HepG2 (cell line): ENCODE results near the gene CAST. TPM values are rescaled to one million over a fixed set of nuclear protein-coding genes. Genes with fewer than 3 reads are reported as not detected.
A peak's percentile ranks its signal among the peaks of the same experiment; 100 is the strongest.

Experiments
- ATAC-seq: fragments of 200-7000 bp; cut with Tn5 transposase; 3 replicates; pipeline ENCODE4 v1.9.1; 2020; ENCODE audit warnings: mild to moderate bottlenecking, moderate library complexity
- BruUV-seq: library from RNA; stranded (reverse); fragments of 400-500 nt; replicated peaks from 2 replicates; lab custom pipeline; 2021; lab: Mats Ljungman, UMichigan
- CTCF ChIA-PET: fragments of 300-600 bp; formaldehyde crosslinking; extraction: SDS; loops from one replicate; lab custom pipeline; 2021; ENCODE audit warnings: low total read pairs, inconsistent platforms, low intra/inter-chr PET ratio; lab: Yijun Ruan, JAX
- POLR2A ChIA-PET: fragments of 350-600 bp; sonication (Branson Sonifier 250); formaldehyde crosslinking; loops from one replicate; lab custom pipeline; 2020; ENCODE audit warnings: antibody characterized with exemption, inconsistent platforms; lab: Yijun Ruan, JAX
- DNase-seq: peaks from one replicate; pipeline ENCODE4 v3.0.0-alpha.2; 2015; ENCODE audit warnings: low spot score
- FAIRE-seq: peaks from 3 replicates; lab custom pipeline; 2011; peaks lifted over from hg19 to GRCh38; lab: Jason Lieb, UNC
- H2AFZ ChIP-seq: one replicate; pipeline ENCODE4 v1.6.1; 2011; ENCODE audit warnings: low read length, inconsistent platforms
- H3K27ac ChIP-seq: fragments of 300-600 bp; 3 replicates; pipeline ENCODE4 v1.8.0; 2011; ENCODE audit warnings: mixed run types, mild to moderate bottlenecking, mixed read lengths, low read length, inconsistent platforms; ENCODE audit not compliant: insufficient read depth; ENCODE audit errors: extremely low read length
- H3K27me3 ChIP-seq, 2 experiments: fragments of 200-600 bp in 1 of 2; 2 replicates in 1 of 2; 3 replicates in 1 of 2; pipeline versions ENCODE4 v1.6.0 to v1.8.0; 2011; ENCODE audit warnings: low read length in 2 of 2, mild to moderate bottlenecking in 2 of 2, moderate library complexity in 2 of 2, inconsistent platforms in 1 of 2; ENCODE audit not compliant: insufficient read depth in 2 of 2, control insufficient read depth in 1 of 2
- H3K36me3 ChIP-seq, 2 experiments: fragments of 200-600 bp in 1 of 2; replicated peaks in 1 of 2; 2 replicates in 1 of 2; 3 replicates in 1 of 2; pipeline versions ENCODE4 v1.5.1 to v1.8.0; 2011; ENCODE audit warnings: low read length in 2 of 2, inconsistent platforms in 1 of 2; ENCODE audit not compliant: insufficient read depth in 2 of 2, control insufficient read depth in 1 of 2
- H3K4me1 ChIP-seq: 2 replicates; pipeline ENCODE4 v1.5.1; 2012; ENCODE audit warnings: low read length, inconsistent platforms; ENCODE audit not compliant: insufficient read depth
- H3K4me2 ChIP-seq: 2 replicates; pipeline ENCODE4 v1.6.0; 2011; ENCODE audit warnings: low read depth, low read length, inconsistent platforms
- H3K4me3 ChIP-seq, 3 experiments: fragments of 200-600 bp in 1 of 3; sonication (generic), shearing (Covaris generic) in 1 of 3; replicated peaks in 1 of 3; 2 replicates each; pipeline ENCODE4 v1.5.1; 2011 to 2016; ENCODE audit warnings: low read length in 3 of 3, inconsistent platforms in 2 of 3, low read depth in 2 of 3, mild to moderate bottlenecking in 2 of 3, control low read depth in 1 of 3, mixed read lengths in 1 of 3; ENCODE audit not compliant: insufficient read depth in 1 of 3
- H3K79me2 ChIP-seq: one replicate; pipeline ENCODE4 v1.6.1; 2011; ENCODE audit warnings: low read length, inconsistent platforms; ENCODE audit not compliant: insufficient read depth
- H3K9ac ChIP-seq: 2 replicates; pipeline ENCODE4 v1.6.0; 2011; ENCODE audit warnings: mild to moderate bottlenecking, low read depth, low read length, inconsistent platforms; ENCODE audit not compliant: insufficient read depth
- H3K9me3 ChIP-seq: 2 replicates; pipeline ENCODE4 v1.5.1; 2012; ENCODE audit warnings: mild to moderate bottlenecking, low read length
- H4K20me1 ChIP-seq: 2 replicates; pipeline ENCODE4 v1.6.0; 2011; ENCODE audit warnings: inconsistent platforms, mild to moderate bottlenecking, low read length, moderate library complexity; ENCODE audit not compliant: insufficient read depth
- ARID5B ChIP-seq: IDR thresholded peaks from 2 replicates; pipeline ENCODE4 v1.4.0; 2020; ENCODE audit warnings: mild to moderate bottlenecking, missing genetic modification reagents
- CBX5 ChIP-seq: sonication (generic); formaldehyde crosslinking; IDR thresholded peaks from 2 replicates; pipeline ENCODE4 v1.4.0; 2020; ENCODE audit warnings: missing genetic modification reagents, borderline replicate concordance
- CREM ChIP-seq, 2 experiments: sonication (generic) in 1 of 2; formaldehyde crosslinking in 1 of 2; IDR thresholded peaks; 2 replicates each; pipeline versions ENCODE4 v1.4.0 to v1.6.1; 2016 to 2020; ENCODE audit warnings: antibody characterized with exemption in 1 of 2, mild to moderate bottlenecking in 1 of 2, missing genetic modification reagents in 1 of 2
- GATAD2A ChIP-seq: IDR thresholded peaks from 2 replicates; pipeline ENCODE4 v1.6.1; 2016
- MYC ChIP-seq: sonication (generic); formaldehyde crosslinking; IDR thresholded peaks from 2 replicates; pipeline ENCODE4 v1.9.0; 2021; ENCODE audit warnings: missing genetic modification reagents, borderline replicate concordance
- NFYC ChIP-seq: IDR thresholded peaks from 2 replicates; pipeline ENCODE4 v1.6.1; 2016; ENCODE audit warnings: missing genetic modification reagents, missing compliant biosample characterization
- PRDM4 ChIP-seq: sonication (generic); formaldehyde crosslinking; IDR thresholded peaks from 2 replicates; pipeline ENCODE4 v1.9.0; 2021; ENCODE audit warnings: missing genetic modification reagents, borderline replicate concordance
- SP140L ChIP-seq: sonication (generic); formaldehyde crosslinking; IDR thresholded peaks from 2 replicates; pipeline ENCODE4 v1.4.0; 2020; ENCODE audit warnings: missing genetic modification reagents, borderline replicate concordance
- TGIF2 ChIP-seq: IDR thresholded peaks from 2 replicates; pipeline ENCODE4 v1.6.1; 2016; ENCODE audit warnings: control low read depth, missing compliant biosample characterization
- ZBTB2 ChIP-seq: sonication (generic); formaldehyde crosslinking; IDR thresholded peaks from 2 replicates; pipeline ENCODE4 v1.8.0; 2022; ENCODE audit warnings: low read depth, missing genetic modification reagents
- ZNF143 ChIP-seq: sonication (generic); formaldehyde crosslinking; IDR thresholded peaks from 2 replicates; pipeline ENCODE4 v1.4.0; 2020; ENCODE audit warnings: missing genetic modification reagents
- WGBS: methylation state at CpG from one replicate; pipeline ENCODE4 v1.1.6; 2017; ENCODE audit warnings: low lambda C conversion rate; 5-methylcytosine and 5-hydroxymethylcytosine counted together
- in situ Hi-C: cut with HindIII; loops from 2 replicates; pipeline ENCODE4 v1.10.0; 2017; ENCODE audit warnings: low pct_unique_long_range_greater_than_20kb; ENCODE audit not compliant: extremely low pct_ligation_motif_present
- intact Hi-C: fragments of 100-400 bp; cut with micrococcal nuclease; formaldehyde crosslinking; loops from one replicate; pipeline ENCODE4 v1.10.0; 2022; ENCODE audit not compliant: unreplicated experiment
- polyA plus RNA-seq, 8 experiments: library from polyadenylated mRNA; depleted of rRNA in 3 of 8; stranded (reverse) in 7 of 8; unstranded in 1 of 8; fragments of >200 nt; fragmentation: Illumina TruSeq in 4 of 8; extraction: Trizol in 4 of 8; gene quantifications; 2 replicates each; pipeline versions ENCODE4 v1.2.1 to v1.2.3, GENCODE V29; 2011 to 2016; ENCODE audit warnings: low read depth in 4 of 8, missing spikeins in 1 of 8, mixed read lengths in 1 of 8; ENCODE audit not compliant: insufficient read depth in 1 of 8
- total RNA-seq, 5 experiments: library from RNA; depleted of rRNA; stranded (reverse); fragments of >200 nt; fragmentation: Illumina TruSeq; extraction: Trizol; gene quantifications; 2 replicates each; pipeline ENCODE4 v1.2.3, GENCODE V29; 2016; ENCODE audit warnings: low read depth in 1 of 5

CAST gene
- total and polyA plus RNA-seq, 2 of the 13 experiments (the other 11 are each of a cell fraction or from before 2014, with no cell fraction given), result 42.1 to 67.6 TPM

DNA sequence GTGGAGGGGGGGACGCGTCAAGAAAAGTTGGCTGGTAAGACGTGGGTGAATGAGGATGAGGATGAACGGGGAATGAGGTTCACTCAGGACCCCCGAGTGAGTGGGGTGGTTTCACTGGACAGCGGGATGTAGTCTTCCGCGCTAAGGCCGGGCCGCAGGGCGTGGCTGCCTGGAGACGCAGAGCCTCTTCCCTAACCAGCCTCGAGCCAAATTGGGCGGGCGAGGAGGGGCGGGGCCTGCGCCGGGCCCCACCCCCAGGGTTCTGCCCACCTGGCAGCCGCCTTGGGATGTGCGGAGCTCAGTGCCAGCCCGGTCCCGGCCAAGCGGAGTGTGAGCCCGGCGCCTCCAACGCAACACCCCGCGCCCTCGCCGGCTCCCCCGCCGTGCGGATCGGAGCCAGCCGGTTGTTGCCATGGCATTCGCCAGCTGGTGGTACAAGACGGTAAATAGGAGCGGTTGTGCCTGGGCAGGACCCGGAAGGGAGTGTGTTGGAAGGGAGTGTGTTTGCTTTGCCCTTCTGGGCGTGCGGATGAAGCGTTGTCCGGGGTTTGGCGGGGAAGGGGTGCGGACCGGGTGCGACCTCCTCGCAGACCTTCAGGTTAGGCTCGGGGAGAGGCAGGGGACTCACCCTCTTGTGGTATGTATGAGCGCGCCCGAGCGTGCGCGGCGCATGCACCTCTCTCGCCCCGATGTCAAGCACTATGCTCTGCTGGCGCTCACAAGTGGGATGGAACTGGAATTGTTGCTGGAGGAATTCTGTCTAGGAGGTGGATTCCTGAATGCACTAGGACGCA lies 746 bp downstream of the CAST start:
- peak; percentile 82 for ATAC-seq
- Histone ChIP-seq H3K36me3 (no peaks in the 10 kb centered on the region), H2AFZ (no peak overlapping the region), H3K27ac (peak overlapping the region; percentile 59), H3K79me2 (no peaks in the 10 kb centered on the region), H3K4me1 (peaks cover 28% of the 10 kb centered on the region), H3K9ac (peak overlapping the region; percentile 67), H4K20me1 (0 out of 2 replicates have a peak, but pooled peaks cover 3% of the 10 kb centered on the region), H3K27me3 (no peaks in the 10 kb centered on the region; a peak in 2 of 5 replicates), H3K9me3 (no peaks in the 10 kb centered on the region), H3K4me3 (peak overlapping the region; percentile 87 to 94 (median 94)), H3K4me2 (peak overlapping the region; percentile 91)
- intact Hi-C loops (loop anchor here (2.0 to 10.0 kb wide), 3 partner anchors 39 to 318 kb away; no protein-coding TSS in a partner anchor), in situ Hi-C loops (no loop called here)
- POLR2A ChIA-PET, result interaction anchor here (0.6 to 1.6 kb wide), 3 partner anchors 145 to 1108 kb away, joined by 3 read pairs; partner anchors contain the start of genes ARSK and SKIC3
- under 1% methylated on average over 21 of the region's 60 CpGs for WGBS
- CTCF ChIA-PET, result no interaction called here
- no peak for FAIRE-seq
- peak; percentile 69 for DNase-seq
- BruUV-seq, result no TSS peak
- TF ChIP-seq ZNF143 (CRISPR knock-in tag) (0 out of 2 replicates have a peak, but pooled peaks have one; percentile 12), TGIF2 (CRISPR knock-in tag) (no peak; the same call in 1 of the 2 replicates), CREM (IDR thresholded peaks at IDR 0.05) (no peak), CREM (CRISPR knock-in tag; IDR thresholded peaks at IDR 0.05) (no peak), CBX5 (no peak), GATAD2A (no peak), NFYC (CRISPR knock-in tag) (no peak), SP140L (CRISPR knock-in tag) (no peak), PRDM4 (CRISPR knock-in tag) (no peak), ZBTB2 (CRISPR knock-in tag) (0 out of 2 replicates have a peak, but pooled peaks have one; percentile 18), MYC (no peak), ARID5B (CRISPR knock-in tag) (peak; percentile 14; the same call in 1 of the 2 replicates)
